HG03064 (cell line): ENCODE results near the gene ERC2.

ENCODE experiments used
- ATAC-seq: cut with Tn5 transposase; IDR thresholded peaks from one replicate; pipeline ENCODE4 v1.9.1; 2021; ENCODE audit warnings: low read depth; ENCODE audit not compliant: unreplicated experiment

ERC2 gene

DNA sequence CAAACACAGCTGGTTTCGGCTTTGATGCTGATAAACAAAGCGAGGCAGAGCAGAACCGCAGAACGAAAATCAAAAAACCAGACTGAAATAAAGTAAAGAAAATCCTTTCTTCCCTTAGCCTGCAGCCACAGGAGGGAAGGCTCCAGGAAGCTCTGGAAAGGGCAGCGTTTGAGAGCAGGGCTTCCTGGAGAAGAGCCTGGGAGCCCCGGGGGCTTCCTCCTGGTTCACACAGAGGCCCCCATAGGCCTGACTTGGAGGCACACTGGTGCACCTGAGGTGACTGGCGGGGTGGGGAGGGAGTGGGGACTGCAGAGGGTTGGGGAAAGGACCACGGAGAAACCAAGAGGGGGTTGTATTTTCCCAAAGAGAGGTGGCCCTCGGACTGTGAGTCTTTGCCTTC lies 882.4 kb downstream of the ERC2 start:
- no peak for ATAC-seq

GRCh38 chr3:55584716-55585368 lies 883.4 kb downstream of the ERC2 start:
- ATAC-seq: no peak

DNA sequence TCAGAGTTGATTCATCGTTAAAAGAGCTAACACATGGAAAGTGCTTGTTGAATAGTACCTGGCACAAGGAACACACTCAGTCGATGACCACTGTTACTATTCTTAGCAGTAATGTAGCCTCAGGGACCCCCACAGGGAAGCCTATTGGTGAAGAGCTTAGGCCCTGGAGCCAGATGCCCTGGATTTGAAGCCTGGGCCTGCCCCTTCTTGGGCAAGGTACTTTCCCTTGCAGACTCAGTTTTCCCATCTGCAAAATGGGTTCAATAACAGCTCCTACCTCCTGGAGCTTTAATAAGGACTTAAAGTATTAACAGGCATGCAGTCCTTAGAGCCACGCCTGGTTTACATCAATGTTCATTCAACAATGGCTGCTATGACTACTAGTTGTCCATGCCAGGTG lies 884.2 kb downstream of the ERC2 start:
- ATAC-seq: no peak

- ATAC-seq: no peak
Observed at GRCh38 chr3:55583475-55583874, 884.8 kb downstream of the ERC2 start.

- ATAC-seq: no peak
Observed at GRCh38 chr3:55579496-55579895, 888.8 kb downstream of the ERC2 start.

DNA sequence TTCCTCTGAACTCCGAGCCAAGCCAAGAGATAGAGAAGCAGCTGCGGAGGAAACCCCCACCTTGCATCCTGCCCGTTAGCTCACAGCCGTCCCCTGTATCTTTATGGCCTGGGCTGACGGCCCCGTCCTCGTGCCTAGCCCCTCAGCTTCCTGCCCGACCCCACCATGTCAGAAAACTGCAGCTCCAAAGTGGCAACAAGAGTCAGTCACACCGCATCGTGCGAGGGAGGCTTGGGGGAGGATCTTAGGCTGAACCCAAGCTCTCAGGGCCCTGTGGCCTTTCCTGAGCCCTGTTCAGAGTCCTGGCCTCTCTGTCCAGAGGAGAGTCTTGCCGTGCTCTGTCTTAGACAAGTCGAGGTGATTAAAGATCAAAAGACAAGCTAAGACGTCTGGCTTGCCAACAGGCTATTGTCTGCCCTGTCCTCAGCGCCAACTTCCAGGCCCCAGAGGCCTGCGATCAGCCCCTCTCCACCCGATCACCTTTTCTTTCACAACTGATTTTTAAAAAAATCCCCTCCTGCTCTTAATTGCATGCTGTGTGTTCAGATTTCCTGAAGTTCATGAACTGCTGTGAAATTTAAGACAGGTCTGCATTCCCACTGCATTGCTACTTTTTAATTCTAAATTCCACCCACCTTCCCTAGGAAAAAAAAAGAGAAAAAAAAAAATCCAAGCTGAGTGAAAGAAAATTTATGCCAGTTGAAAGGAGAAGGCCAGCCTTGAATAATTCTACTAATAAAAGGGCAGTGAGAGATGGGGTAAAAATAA lies 891.5 kb downstream of the ERC2 start:
- no peak for ATAC-seq

DNA sequence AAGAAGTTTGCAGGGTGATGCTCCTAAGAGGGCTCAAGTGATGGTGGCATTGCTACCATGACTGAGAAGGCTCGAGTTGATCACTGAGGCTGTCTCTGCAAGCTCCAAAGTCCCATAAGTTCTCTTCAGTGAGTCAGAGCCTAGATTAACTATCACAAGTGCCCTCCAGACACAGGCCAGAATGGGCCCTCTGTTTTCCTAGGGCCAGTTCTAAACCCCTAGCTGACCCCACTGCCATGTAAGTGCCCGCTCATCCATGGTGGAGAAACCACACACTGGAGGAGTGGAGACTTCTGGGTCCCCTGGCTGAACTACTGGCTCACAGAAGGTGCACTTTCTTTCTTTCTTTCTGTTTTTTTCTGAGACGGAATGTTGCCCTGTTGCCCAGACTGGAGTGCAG lies 893.6 kb downstream of the ERC2 start:
- no peak for ATAC-seq

DNA sequence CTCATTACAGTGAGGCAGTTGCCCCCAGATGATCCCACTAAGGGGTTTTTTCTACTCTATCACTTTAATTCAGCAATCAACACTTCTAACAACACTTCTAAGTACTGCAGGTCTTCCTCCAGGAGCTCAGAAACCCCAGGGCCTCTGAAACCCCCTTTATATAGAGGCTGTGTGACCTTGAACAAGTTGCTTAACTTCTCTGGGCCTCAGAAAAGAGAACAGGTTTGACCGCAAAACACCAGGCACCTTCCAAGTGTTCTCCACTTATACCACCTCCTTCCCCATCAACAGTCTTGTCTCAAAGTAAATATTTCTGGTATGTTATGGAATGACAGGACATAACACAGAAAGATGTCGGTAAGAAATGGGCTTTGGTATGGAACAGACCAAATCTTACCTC lies 895.5 kb downstream of the ERC2 start:
- no peak for ATAC-seq

DNA sequence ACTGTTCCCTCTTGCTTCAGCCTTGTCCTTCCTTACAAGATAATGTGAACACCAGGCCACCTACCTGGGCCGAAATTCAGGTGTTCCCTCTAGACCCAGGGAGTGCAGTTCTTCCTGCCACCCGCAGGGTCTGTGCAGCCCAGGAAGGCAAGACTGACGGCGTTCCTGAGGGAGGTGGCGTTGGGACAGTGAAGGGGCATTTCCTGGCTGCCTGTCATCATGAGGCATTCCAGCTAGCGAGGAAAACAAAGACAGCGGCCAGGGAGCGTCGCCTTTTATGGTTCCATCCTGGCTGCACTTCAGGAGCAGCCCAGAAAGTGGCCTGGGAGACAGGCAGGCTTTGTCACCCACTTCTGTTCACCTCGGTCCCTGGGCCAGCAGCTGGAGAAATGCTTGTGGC lies 896.4 kb downstream of the ERC2 start:
- ATAC-seq: no peak

GRCh38 chr3:55571216-55571813 lies 897.0 kb downstream of the ERC2 start:
- ATAC-seq: no peak

DNA sequence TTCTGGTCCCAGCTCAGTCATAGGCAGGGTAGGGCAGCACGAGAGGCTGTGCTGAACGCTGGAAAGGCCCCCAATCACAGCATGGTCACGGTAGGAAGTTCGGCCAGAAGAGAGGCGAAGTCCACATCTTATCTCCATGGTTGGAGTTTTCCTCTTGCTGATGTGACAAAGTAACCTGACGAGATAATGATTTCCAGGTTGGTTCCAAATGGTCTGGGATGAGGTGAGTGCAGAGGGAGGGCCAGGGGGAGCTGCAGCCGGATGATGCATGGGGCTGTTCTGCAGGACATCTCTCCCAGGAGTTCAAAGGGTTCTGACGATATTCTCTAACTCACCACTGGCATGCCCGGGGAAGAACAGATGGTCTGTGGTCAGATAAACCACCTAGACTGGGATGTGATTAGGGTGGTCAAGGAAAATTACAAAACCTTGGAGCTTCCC lies 898.0 kb downstream of the ERC2 start:
- ATAC-seq: no peak

DNA sequence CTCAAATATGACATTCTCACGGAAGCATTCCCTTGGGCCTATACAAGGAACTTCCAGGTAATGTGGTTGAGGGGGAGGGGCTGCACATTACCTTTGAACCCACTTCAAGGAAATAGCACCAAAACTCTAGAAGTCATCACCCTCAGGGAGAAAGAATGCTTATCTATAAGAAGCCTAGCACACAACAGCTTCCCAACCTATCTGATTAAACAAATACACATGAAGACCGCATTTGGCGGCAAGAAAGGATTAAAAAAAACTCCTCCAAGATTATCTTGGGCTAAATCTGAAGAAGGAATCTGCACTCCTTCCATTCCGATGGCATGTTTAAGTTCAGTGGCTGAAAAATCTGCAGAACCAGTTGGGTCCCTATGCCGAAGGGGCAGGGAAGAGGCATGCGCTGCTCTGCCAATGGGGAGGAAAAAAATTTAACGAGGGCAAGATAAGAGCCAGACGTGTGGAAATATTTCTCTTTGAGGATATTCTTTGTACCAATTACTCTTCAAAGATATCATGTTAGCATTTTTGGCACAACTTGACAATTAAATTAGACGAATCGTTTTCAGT lies 899.2 kb downstream of the ERC2 start:
- ATAC-seq: no peak

DNA sequence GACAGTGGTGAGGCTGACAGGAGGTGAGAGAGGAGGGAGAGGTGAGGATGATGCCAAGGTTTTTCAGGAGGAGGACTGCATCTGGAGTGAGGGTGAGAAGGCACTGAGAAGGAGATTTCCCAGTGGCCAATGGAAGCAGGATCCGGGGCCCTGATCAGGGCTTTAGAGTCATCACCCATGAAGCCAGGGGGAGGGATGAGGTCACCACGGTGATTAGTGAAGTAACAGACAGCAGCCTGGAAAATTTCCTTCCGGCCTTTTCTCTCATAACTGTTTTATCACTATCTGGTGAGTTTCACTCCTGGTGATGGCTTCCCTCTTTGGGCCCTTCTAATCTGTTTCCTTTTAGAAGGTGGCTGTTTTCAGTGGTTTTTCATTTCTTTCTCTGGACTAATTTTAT lies 900.7 kb downstream of the ERC2 start:
- ATAC-seq: no peak

- ATAC-seq: no peak
Observed at GRCh38 chr3:55567121-55567520, 901.1 kb downstream of the ERC2 start.

DNA sequence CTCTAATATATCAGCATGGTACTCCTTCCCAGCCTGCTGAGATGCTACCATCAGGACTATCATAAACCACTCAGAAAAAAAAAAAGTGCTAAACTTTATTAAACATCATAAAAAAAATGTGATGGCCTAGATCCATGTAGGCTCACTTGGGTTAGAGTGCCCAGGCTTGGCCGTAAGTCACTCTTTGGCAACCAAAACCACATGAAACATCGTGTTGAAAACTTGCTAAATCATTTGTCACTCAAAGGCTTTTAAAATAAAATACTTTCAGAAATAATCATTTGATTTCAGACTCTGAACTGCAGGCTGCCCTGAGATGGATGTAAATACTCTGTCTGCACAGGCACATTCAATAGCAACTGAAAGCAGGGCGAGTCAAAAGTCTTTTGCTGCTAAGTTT lies 902.7 kb downstream of the ERC2 start:
- ATAC-seq: no peak

DNA sequence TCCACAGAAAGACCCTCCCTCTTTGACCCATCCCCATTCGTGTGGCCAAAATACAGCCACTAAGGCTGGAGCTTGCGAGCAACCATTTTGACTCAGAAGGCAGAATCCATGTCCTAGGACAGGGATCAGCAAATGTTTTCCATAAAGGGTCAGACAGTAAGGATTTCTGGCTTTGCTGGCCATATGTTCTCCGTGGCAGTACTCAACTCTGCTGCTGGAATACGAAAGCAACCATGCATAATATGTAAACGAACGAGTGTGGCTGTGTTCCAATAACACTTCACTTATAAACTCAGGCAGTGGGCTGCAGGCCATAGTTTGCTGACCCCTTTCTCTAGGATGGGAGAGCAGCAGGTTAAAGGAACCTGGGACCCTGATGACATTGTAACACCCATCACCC lies 903.5 kb downstream of the ERC2 start:
- ATAC-seq: no peak

- no peak for ATAC-seq
Observed at GRCh38 chr3:55562700-55563099, 905.6 kb downstream of the ERC2 start.

- ATAC-seq: no peak
Observed at GRCh38 chr3:55559500-55560423, 908.5 kb downstream of the ERC2 start.

GRCh38 chr3:55558316-55558715 lies 910.0 kb downstream of the ERC2 start:
- ATAC-seq: no peak

- no peak for ATAC-seq
Observed at GRCh38 chr3:55557549-55557948, 910.7 kb downstream of the ERC2 start.
